Activated naive CD8-positive, alpha-beta T cell treated with anti-CD3 and anti-CD28 coated beads, Interleukin-2, amount 10 ng/mL, durations not matched to agents 7 days and 5 days (primary cell): ENCODE measurements around the gene FBXL19. TPM values are rescaled to one million over a fixed set of nuclear protein-coding genes. Genes with fewer than 3 reads are reported as not detected.
A peak's percentile ranks its signal among the peaks of the same experiment; 100 is the strongest.
"Not testable (repeated sequence)": the region's sequence is repeated elsewhere in the genome, so short reads cannot be mapped to it uniquely, and the experiment has no call there.

Source experiments
- ATAC-seq: fragments of 150-1000 bp; cut with Tn5 transposase; one replicate; pipeline ENCODE4 v1.10.0; 2021; ENCODE audit warnings: low read depth, moderate library complexity
- POLR2A ChIA-PET: fragments of 350-600 bp; sonication (Branson Sonifier 250); formaldehyde crosslinking; loops from one replicate; lab custom pipeline; 2021; ENCODE audit warnings: antibody characterized with exemption; lab: Charles Lee
- DNase-seq: peaks from one replicate; pipeline ENCODE4 v3.0.0; 2021
- H3K27ac Mint-ChIP-seq: one replicate; pipeline ENCODE4 v1.8.0; 2022; ENCODE audit warnings: mild to moderate bottlenecking, mixed read lengths
- H3K27me3 Mint-ChIP-seq: one replicate; pipeline ENCODE4 v1.8.0; 2022; ENCODE audit warnings: mild to moderate bottlenecking, moderate library complexity, mixed read lengths
- H3K36me3 Mint-ChIP-seq: one replicate; pipeline ENCODE4 v1.8.0; 2021; ENCODE audit warnings: mild to moderate bottlenecking, mixed read lengths
- H3K4me1 Mint-ChIP-seq: one replicate; pipeline ENCODE4 v1.8.0; 2021; ENCODE audit warnings: mixed read lengths
- H3K4me3 Mint-ChIP-seq: one replicate; pipeline ENCODE4 v1.8.0; 2022; ENCODE audit warnings: mild to moderate bottlenecking, moderate library complexity, mixed read lengths
- H3K9me3 Mint-ChIP-seq: one replicate; pipeline ENCODE4 v1.8.0; 2021; ENCODE audit warnings: mixed read lengths
- total RNA-seq, 2 experiments: library from RNA; stranded (reverse); gene quantifications; one replicate each; pipeline ENCODE4 v1.2.3, GENCODE V29; 2021

Gene FBXL19
- total RNA-seq, 2 experiments from 2014 or later, result 20.1 to 24.4 TPM

DNA sequence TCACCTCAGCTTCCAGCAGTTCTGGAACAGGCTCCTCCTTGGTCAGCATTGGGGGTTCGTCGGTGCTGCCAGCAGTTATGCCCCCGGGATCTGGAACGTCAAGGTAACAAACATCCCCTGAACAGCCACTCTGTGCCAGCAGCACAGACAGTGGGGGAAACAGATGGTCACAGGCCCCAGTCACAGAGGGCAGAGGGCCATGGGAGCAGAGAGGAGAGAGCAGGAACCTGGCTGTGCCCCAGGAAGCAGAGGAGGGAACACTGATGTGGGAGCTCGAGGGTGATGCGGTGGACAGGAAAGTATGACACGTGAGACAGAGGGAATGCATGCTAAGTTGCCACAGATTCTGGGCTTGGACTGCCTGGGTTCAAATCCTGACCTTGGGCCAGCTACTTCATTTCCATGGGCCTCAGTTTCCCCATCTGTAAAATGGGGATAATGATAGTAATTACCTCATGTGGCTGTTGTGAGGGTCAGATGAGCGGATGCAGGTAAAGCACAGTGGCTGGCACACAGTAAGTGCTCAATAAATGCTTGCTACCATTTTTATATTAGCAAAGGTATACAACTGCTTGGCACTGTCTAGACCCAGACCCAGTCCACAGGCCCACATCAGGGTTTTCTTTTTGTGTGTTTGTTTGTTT lies 34.4 kb upstream of the FBXL19 start:
- H3K27ac Mint-ChIP-seq, result peak overlapping the region; percentile 32
- no peak for ATAC-seq

DNA sequence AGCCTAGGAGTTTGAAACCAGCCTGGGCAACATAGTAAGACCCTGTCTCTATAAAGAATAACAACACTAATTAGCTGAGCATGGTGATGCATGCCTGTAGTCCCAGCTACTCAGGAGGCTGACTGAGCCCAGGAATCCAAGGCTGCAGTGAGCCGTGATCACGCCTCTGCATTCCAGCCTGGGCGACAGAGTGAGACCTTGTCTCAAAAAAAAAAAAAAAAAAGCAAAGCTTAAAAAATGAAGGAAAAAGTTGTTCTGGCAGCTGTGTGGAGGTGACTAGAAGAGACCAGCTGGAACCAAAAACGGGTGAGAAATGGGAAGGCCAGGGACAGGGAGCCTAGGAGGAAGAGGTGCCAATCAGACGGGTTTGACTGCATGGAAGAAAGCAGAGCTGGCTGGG lies 33.7 kb upstream of the FBXL19 start:
- Mint-ChIP-seq H3K36me3 (peaks cover 18% of the 10 kb centered on the region), H3K4me1 (peaks cover 19% of the 10 kb centered on the region), H3K4me3 (no peak overlapping the region), H3K27ac (no peak overlapping the region), H3K27me3 (no peaks in the 10 kb centered on the region), H3K9me3 (no peaks in the 10 kb centered on the region)
- no peak for DNase-seq
- ATAC-seq, result no peak
- POLR2A ChIA-PET, result interaction anchor here (6.0 kb wide), 1 partner anchor 14 kb away, joined by 44 read pairs; no protein-coding TSS in a partner anchor

More for the DNA sequence above, 34.4 kb upstream of the FBXL19 start:
- Mint-ChIP-seq H3K4me1 (peaks cover 19% of the 10 kb centered on the region), H3K9me3 (no peaks in the 10 kb centered on the region), H3K4me3 (no peak overlapping the region), H3K27me3 (no peaks in the 10 kb centered on the region), H3K36me3 (peaks cover 21% of the 10 kb centered on the region)
- POLR2A ChIA-PET, result interaction anchor here (6.0 kb wide), 1 partner anchor 13 kb away, joined by 44 read pairs; no protein-coding TSS in a partner anchor
- DNase-seq, result no peak

GRCh38 chr16:30891043-30891823 lies 32.1 kb upstream of the FBXL19 start:
- DNase-seq, H3K27me3 Mint-ChIP-seq, H3K9me3 Mint-ChIP-seq, H3K4me3 Mint-ChIP-seq, H3K27ac Mint-ChIP-seq, ATAC-seq: not testable (repeated sequence)
- POLR2A ChIA-PET, result interaction anchor here (0.7 to 6.0 kb wide), 4 partner anchors 10 to 179 kb away, joined by 5 to 44 read pairs (median 15); no protein-coding TSS in a partner anchor
- peaks cover 15% of the 10 kb centered on the region for H3K36me3 Mint-ChIP-seq
- H3K4me1 Mint-ChIP-seq, result peaks cover 26% of the 10 kb centered on the region

DNA sequence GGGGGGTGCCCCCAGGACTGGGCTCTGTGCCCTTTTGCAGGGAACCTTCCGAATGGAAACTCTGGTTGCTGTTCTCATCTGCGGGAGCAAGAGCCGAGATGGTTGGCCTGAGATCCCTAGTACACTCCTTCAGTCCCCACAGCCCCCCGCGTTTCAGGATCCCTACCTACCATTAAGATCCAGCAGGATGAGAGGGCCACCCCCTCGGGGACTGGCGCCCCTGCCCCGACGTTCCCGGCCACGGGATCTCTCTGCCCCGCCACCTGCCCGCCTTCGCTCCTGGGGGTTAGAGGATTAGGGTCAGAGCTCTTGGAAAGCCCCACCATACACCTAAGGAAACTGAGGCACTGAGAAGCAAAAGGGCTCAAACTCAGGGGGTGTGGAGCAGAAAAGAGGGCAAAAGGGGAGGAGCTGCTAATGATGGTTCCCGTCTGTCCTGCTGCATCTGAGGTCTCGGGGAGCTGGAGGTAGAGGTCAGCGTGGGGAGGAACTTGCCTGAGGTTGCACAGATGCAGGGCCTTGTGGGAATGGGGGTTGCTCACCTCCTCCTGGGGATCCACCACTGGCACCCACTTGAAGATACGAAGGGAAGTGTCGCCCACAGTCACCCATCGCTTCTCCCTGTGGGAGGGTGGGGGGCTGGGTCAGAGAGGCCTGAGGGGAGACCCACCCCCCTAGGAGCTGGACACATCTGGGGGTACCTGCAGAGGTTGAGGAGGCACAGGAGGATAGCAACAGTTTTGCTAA lies 30.5 kb upstream of the FBXL19 start:
- DNase-seq (no peak), ATAC-seq (no peak)
- POLR2A ChIA-PET, result interaction anchor here (0.6 to 6.0 kb wide), 8 partner anchors 8 to 118 kb away, joined by 3 to 44 read pairs (median 4); no protein-coding TSS in a partner anchor
- Mint-ChIP-seq H3K9me3 (no peaks in the 10 kb centered on the region), H3K4me1 (peaks cover 31% of the 10 kb centered on the region), H3K27me3 (no peaks in the 10 kb centered on the region), H3K36me3 (peaks cover 13% of the 10 kb centered on the region), H3K4me3 (peak overlapping the region; percentile 94), H3K27ac (peak overlapping the region; percentile 89)

GRCh38 chr16:30893417-30893743 lies 30.0 kb upstream of the FBXL19 start:
- peaks cover 31% of the 10 kb centered on the region for H3K4me1 Mint-ChIP-seq
- H3K27ac Mint-ChIP-seq, result peak overlapping the region; percentile 89
- ATAC-seq, result peak; percentile 21
- H3K27me3 Mint-ChIP-seq, result no peaks in the 10 kb centered on the region
- H3K9me3 Mint-ChIP-seq, result no peaks in the 10 kb centered on the region
- DNase-seq, result peak; percentile 52
- H3K36me3 Mint-ChIP-seq, result peaks cover 13% of the 10 kb centered on the region
- H3K4me3 Mint-ChIP-seq, result peak overlapping the region; percentile 94
- POLR2A ChIA-PET, result interaction anchor here (0.7 to 6.0 kb wide), 6 partner anchors 9 to 48 kb away, joined by 3 to 44 read pairs (median 3); no protein-coding TSS in a partner anchor

DNA sequence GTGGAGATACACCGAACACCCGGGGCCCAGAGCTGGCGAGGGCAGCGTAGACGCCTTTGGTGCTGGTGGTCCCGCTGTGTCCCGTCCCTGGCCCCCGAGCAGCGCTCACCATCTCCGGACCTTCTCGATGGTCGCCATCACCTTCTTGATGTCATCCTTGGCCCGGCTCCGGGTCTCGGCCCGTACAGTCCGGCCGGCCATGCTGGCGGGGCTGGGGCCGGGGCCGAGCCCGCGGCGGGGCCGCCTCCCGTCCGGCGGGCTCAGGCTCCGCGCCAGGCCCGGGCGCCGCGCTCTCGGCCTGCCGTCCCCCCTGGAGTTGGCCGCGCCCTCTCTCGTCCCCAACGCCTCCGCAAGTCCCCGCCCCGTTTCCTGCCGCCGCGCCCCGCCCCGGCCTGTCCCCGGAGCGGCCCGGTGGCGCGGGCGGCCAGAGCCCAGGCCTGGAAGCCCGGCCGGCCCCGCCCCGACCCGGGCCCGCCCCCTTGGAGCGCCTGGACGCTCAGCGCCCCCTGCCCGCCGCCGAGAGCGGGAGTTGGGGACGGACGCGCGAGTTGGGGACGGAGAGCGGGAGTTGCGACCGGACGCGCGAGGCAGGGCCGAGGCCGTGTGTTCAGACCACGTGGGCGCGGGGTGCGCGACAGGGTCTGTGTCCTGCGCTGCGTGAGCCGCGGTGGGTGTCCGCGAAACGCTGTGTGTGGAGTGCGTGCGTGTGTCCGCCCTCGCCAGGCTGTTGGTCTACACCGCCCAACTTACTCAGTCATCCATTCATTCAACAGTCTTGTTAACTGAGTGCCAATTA lies 29.4 kb upstream of the FBXL19 start, which contains the start of gene BCL7C:
TSS of gene BCL7C (minus strand) at position 334 of the 796 bp plus-strand sequence. CDS start at position 201, 133 bp downstream.
- Mint-ChIP-seq H3K36me3 (peaks cover 8% of the 10 kb centered on the region), H3K9me3 (no peaks in the 10 kb centered on the region), H3K27me3 (no peaks in the 10 kb centered on the region), H3K27ac (peak within 1 kb of the TSS; percentile 89), H3K4me3 (peak within 1 kb of the TSS; percentile 94), H3K4me1 (peaks cover 28% of the 10 kb centered on the region)
- POLR2A ChIA-PET, result interaction anchor here (0.7 to 6.0 kb wide), 5 partner anchors 8 to 49 kb away, joined by 3 to 44 read pairs (median 3); no protein-coding TSS in a partner anchor
- DNase-seq (peak; percentile 87), ATAC-seq (peak; percentile 82)

- Mint-ChIP-seq H3K27ac (peak overlapping the region; percentile 79), H3K9me3 (no peaks in the 10 kb centered on the region), H3K36me3 (peaks cover 7% of the 10 kb centered on the region), H3K4me1 (peaks cover 28% of the 10 kb centered on the region), H3K27me3 (no peaks in the 10 kb centered on the region), H3K4me3 (peak overlapping the region; percentile 73)
- POLR2A ChIA-PET, result interaction anchor here (3.4 kb wide), 1 partner anchor 19 kb away, joined by 23 read pairs; no protein-coding TSS in a partner anchor
- ATAC-seq (no peak), DNase-seq (no peak)
Measured at GRCh38 chr16:30894540-30895368, 28.6 kb upstream of the FBXL19 start.

DNA sequence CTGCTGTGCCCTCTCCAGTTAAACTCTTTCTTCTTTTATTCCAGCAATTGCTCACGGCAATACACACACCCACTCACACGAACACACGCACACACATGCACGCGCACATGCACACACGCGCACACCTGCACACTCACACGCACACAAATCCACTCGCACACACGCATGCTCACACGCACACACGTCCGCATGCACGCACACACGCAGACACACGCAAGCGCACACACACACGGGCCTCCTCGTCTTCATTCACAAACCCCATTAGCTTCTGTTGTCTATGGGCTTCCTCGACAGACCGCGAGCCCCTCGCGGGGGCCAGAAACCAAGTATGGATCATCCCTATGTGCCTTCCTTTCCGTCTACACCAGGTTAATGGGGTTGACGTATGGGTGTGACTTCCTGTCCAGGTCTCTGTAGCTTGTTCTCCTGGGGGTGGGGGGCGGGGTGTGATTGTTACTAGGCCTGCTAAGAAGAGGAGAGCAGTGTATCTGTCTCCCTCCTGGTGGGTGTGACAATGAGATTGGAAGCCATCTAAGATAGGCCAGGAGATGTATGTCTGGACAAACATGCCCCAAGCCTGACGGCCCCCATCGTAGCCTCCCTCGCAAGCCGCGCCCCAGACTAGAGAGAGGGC lies 27.6 kb upstream of the FBXL19 start:
- H3K4me1 Mint-ChIP-seq, result peaks cover 37% of the 10 kb centered on the region
- POLR2A ChIA-PET, result interaction anchor here (0.5 to 3.4 kb wide), 5 partner anchors 13 to 137 kb away, joined by 3 to 23 read pairs (median 3); partner anchors contain the start of gene ORAI3
- DNase-seq (no peak), ATAC-seq (no peak)
- peak overlapping the region; percentile 49 for H3K27ac Mint-ChIP-seq
- H3K9me3 Mint-ChIP-seq, result no peaks in the 10 kb centered on the region
- peaks cover 5% of the 10 kb centered on the region for H3K36me3 Mint-ChIP-seq
- H3K4me3 Mint-ChIP-seq, result peak overlapping the region; percentile 12
- no peaks in the 10 kb centered on the region for H3K27me3 Mint-ChIP-seq

DNA sequence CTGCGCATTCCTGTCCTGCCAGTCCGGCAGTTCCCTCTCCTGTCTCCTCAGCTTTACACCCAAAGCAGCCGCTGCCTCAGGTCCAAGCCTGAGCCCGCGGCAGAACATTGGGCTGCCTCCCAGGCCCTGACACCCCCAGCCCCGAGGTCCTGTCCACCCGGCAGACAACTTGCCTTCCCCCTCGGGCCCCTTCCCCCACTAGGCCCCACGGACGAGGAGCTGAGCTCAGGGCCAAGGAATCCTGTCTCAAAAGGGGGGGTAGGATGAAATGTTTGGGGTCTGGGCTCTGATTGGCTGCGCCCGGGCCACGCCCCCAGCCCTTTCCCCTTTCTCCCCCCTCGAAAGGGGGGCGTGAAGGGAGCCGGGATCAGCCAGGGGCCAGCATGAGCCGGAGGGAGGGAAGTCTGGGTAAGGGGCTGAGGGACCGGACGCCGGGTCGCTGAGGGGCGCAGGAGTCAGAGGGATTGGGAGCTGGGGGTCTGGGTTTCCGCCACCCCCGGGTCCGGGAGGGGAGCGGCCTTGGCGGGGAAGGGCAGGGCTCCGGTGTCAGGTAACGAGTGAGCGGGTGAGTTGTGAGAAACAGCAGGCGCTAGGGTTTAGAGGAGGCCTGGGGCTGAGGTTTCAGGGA lies 27.0 kb upstream of the FBXL19 start, which contains the start of gene CTF1:
TSS of gene CTF1 (plus strand) at position 354 of the 628 bp plus-strand sequence. CDS start at position 384, 30 bp downstream.
- Mint-ChIP-seq H3K4me3 (peak within 1 kb of the TSS; percentile 79), H3K9me3 (no peaks in the 10 kb centered on the region), H3K27ac (peak within 1 kb of the TSS; percentile 82), H3K4me1 (peaks cover 43% of the 10 kb centered on the region), H3K36me3 (peaks cover 3% of the 10 kb centered on the region), H3K27me3 (no peaks in the 10 kb centered on the region)
- ATAC-seq (no peak), DNase-seq (peak; percentile 39)
- POLR2A ChIA-PET, result interaction anchor here (0.8 to 3.4 kb wide), 4 partner anchors 21 to 710 kb away, joined by 3 to 23 read pairs (median 7); no protein-coding TSS in a partner anchor

DNA sequence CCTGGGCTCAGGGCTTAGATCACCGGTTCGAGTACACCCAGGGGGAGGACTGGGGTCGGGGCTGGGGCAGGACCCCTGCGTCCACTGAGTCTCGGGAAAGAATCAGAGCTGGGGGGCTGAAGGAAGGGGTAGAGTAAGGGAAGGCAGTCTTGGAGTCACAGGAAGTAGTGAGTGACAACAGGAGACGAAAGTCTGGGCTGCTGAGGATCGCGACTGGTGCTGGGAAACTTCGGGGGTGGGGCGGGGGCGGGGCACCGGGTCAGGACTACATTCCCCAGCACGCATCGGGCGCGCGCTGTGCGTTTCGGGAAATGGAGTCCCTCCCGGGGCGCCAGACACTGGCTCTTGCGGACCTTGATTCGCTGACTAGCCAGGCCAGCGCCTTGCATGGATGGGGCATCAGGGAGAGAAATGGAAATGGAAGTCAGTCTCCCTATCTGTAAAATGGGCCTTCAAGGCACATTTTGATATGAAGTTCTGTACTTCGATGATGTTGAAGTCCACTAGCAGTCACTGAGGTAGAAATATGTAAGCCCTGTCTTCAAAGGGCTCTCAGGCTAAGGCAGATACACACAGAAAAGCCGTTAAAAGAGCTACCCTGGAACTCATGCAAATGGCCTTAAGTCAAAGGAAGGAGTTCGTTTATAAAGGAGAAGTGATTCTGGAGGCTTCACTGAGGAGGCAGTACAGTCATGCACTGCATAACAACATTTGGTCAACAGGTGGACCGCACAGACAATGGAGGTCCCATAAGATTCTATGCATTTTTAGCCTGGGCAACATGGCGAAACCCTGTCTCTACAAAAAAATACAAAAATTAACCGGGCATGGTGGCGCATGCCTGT lies 26.3 kb upstream of the FBXL19 start:
- Mint-ChIP-seq H3K9me3 (no peaks in the 10 kb centered on the region), H3K27ac (peak overlapping the region; percentile 82), H3K36me3 (peaks cover 2% of the 10 kb centered on the region), H3K4me1 (peaks cover 43% of the 10 kb centered on the region), H3K4me3 (peak overlapping the region; percentile 79), H3K27me3 (no peaks in the 10 kb centered on the region)
- DNase-seq (peak; percentile 80), ATAC-seq (peak; percentile 43)
- POLR2A ChIA-PET, result interaction anchor here (0.6 to 3.4 kb wide), 3 partner anchors 21 to 711 kb away, joined by 3 to 23 read pairs (median 4); no protein-coding TSS in a partner anchor
